ENCODE data around the gene ZNF284.
"Not testable (repeated sequence)": the region's sequence is repeated elsewhere in the genome, so short reads cannot be mapped to it uniquely, and the experiment has no call there.

The ZNF284 gene

DNA sequence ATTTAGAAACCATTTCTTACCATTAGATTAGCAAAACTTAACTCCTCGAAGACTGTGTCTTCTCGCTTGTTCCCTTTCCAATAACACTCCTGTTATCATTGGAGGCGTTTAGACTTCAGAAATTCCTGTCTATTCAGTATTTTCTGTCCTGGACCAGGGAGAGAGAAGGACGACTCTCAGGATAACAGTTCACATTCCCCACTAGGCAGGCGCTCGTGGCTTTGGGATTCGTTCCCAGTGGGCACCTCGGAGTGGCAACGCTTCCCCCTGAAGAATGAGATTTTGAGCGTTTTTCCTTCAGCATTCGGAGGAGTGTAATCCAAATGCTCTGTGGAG, 40.8 kb downstream of the ZNF284 start:
- no peak for DNase-seq

DNA sequence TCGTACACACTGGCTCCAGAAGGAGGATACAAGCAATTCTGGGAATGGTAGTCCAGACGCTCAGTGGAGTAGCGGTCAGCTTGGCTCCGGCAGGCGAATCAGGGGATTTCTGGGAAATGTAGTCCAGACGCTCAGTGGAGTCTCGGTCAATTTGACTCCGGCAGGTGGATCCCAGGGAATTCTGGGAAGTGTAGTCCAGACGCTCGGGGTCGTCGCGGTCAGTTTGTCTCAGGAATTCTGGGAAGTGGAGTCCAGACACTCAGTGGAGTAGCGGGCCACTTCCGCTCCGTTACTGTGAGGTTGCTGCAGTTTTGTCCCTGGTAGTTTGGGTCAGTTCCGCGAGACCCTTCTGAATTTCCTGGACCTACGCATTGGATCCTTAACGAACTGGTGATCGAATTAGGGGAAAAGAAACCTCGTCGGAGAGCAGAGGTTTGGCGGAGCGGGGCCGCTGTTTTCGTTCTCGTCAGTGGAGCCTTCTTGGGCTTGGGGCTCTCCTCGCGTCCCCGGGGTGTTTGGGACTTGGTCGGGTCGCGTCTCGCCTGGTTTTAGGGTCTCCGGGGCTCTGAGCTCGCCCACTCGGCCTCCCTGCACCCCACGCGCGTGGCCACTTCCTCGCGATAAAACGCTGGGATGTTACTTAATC, 41.3 kb downstream of the ZNF284 start, which contains the start of gene ZNF225:
Gene ZNF225 (plus strand): TSS at position 262 of the 646 bp plus-strand sequence. CDS start 2,429 bp downstream, outside the sequence.
- peak; percentile 98 for DNase-seq

DNA sequence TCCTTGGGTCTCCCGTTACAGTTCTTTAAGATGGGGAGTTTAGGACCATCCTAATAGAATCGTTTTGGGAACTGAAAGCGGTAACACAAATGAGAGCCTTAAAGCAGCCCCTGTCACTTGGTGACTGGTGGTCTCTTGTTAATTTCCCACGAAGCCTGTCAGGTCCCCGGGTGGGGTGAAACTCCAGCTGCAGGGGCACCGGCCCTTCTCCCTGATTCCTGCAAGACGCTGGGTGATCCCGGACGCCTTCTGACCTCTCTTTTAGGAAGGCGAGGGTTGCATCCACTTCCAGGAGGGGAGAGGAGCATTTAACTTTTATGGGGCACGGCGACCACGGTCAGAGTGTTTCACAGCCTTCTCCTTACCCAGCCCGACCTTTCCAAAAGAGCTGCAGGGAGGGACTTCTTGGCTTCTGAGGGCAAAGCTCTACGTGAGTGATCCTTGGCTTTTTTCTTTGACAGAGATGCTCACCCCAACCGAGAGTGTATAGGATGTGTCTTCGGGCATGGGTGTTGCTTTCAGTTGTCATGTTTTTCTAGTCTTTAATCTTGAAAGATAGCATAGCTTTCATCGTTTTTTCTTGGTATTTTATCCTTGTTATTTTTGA, 41.9 kb downstream of the ZNF284 start:
- DNase-seq: no peak

DNA sequence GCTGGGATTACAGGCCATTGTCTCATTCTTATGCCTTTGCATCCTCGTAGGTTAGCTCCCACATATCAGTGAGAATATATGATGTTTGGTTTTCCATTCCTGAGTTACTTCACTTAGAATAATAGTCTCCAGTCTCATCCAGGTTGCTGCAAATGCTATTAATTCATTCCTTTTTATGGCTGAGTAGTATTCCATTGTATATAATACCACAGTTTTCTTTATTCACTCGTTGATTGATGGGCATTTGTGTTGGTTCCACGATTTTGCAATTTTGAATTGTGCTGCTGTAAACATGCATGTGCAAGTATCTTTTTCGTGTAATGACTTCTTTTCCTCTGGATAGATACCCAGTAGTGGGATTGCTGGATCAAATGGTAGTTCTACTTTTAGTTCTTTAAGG, 49.2 kb downstream of the ZNF284 start:
- DNase-seq: not testable (repeated sequence)

DNA sequence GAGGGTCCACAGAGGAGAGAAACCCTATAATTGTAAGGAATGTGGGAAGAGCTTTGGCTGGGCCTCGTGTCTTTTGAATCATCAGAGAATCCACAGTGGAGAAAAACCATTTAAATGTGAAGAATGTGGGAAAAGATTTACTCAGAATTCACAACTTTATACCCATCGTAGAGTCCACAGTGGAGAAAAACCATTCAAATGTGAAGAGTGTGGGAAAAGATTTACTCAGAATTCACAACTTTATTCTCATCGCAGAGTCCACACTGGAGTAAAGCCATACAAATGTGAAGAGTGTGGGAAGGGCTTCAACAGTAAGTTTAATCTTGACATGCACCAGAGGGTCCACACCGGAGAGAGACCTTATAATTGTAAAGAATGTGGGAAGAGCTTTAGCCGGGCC, 60.0 kb downstream of the ZNF284 start:
- DNase-seq: no peak
